GM23248 (cell line): ENCODE data around the gene PRSS33. TPM values are rescaled to one million over a fixed set of nuclear protein-coding genes. Genes with fewer than 3 reads are reported as not detected.

Experiments used
- DNase-seq: peaks from one replicate; pipeline ENCODE4 v3.0.0-alpha.2; 2015
- H2AFZ ChIP-seq: fragments of 200-600 bp; sonication (generic); 2 replicates; pipeline ENCODE4 v1.6.1; 2016; ENCODE audit warnings: antibody characterized with exemption
- H3F3A ChIP-seq: fragments of 200-600 bp; sonication (generic); 2 replicates; pipeline ENCODE4 v1.6.1; 2016; ENCODE audit warnings: mild to moderate bottlenecking, antibody characterized with exemption, mixed run types; ENCODE audit not compliant: insufficient read depth
- H3K27ac ChIP-seq: fragments of 200-600 bp; sonication (generic); 2 replicates; pipeline ENCODE4 v1.5.1; 2016; ENCODE audit warnings: mild to moderate bottlenecking
- H3K27me3 ChIP-seq: fragments of 200-600 bp; sonication (generic); replicated peaks from 2 replicates; pipeline ENCODE4 v1.6.1; 2016; ENCODE audit warnings: mild to moderate bottlenecking; ENCODE audit not compliant: insufficient read depth
- H3K36me3 ChIP-seq: fragments of 200-600 bp; sonication (generic); 2 replicates; pipeline ENCODE4 v1.6.1; 2016; ENCODE audit warnings: low read depth, mild to moderate bottlenecking
- H3K4me1 ChIP-seq: fragments of 200-600 bp; sonication (generic); 2 replicates; pipeline ENCODE4 v1.6.1; 2016; ENCODE audit warnings: mild to moderate bottlenecking; ENCODE audit not compliant: insufficient read depth
- H3K4me2 ChIP-seq: fragments of 200-600 bp; sonication (generic); one replicate; pipeline ENCODE4 v1.6.1; 2016; ENCODE audit warnings: mild to moderate bottlenecking; ENCODE audit not compliant: unreplicated experiment
- H3K4me3 ChIP-seq: fragments of 200-600 bp; sonication (generic); 2 replicates; pipeline ENCODE4 v1.5.1; 2016; ENCODE audit warnings: mild to moderate bottlenecking
- H3K79me2 ChIP-seq: fragments of 200-600 bp; sonication (generic); 2 replicates; pipeline ENCODE4 v1.6.1; 2016; ENCODE audit warnings: mild to moderate bottlenecking; ENCODE audit not compliant: insufficient read depth
- H3K9ac ChIP-seq: fragments of 200-600 bp; sonication (generic); 2 replicates; pipeline ENCODE4 v1.6.1; 2016; ENCODE audit warnings: mild to moderate bottlenecking
- H3K9me2 ChIP-seq: fragments of 200-600 bp; sonication (generic); 2 replicates; pipeline ENCODE4 v1.6.1; 2016; ENCODE audit warnings: mixed run types, mild to moderate bottlenecking, moderate library complexity; ENCODE audit not compliant: insufficient read depth
- H3K9me3 ChIP-seq: fragments of 200-600 bp; sonication (generic); one replicate; pipeline ENCODE4 v1.6.1; 2017; ENCODE audit warnings: low read depth
- H4K20me1 ChIP-seq: fragments of 200-600 bp; sonication (generic); 2 replicates; pipeline ENCODE4 v1.6.0; 2016; ENCODE audit not compliant: insufficient read depth
- EZH2 ChIP-seq: fragments of 200-600 bp; sonication (generic); IDR thresholded peaks from 2 replicates; pipeline ENCODE4 v1.6.1; 2018; ENCODE audit warnings: antibody characterized with exemption, mild to moderate bottlenecking; ENCODE audit not compliant: insufficient read depth, poor library complexity, severe bottlenecking
- EZH2phosphoT487 ChIP-seq: fragments of 200-600 bp; sonication (generic); IDR thresholded peaks from 2 replicates; pipeline ENCODE4 v1.6.1; 2018; ENCODE audit warnings: antibody characterized with exemption, moderate library complexity, mild to moderate bottlenecking, low read depth; ENCODE audit not compliant: insufficient read depth
- WGBS, 2 experiments: methylation state at CpG; one replicate each; pipeline ENCODE4 v1.1.6; 2015 to 2017; ENCODE audit warnings: low lambda C conversion rate in 2 of 2, low coverage in 1 of 2; ENCODE audit errors: missing lambda C conversion rate in 2 of 2; 5-methylcytosine and 5-hydroxymethylcytosine counted together
- in situ Hi-C: fragments of 300-500 bp; cut with MboI; formaldehyde crosslinking; loops from 2 replicates; pipeline ENCODE4 v1.15.0; 2020
- polyA plus RNA-seq: library from polyadenylated mRNA; unstranded; fragments of >200 nt; fragmentation: Nextera tagmentation; extraction: Ambion mirVana; gene quantifications from 2 replicates; pipeline ENCODE4 v1.2.1, GENCODE V29; 2016
- total RNA-seq: library from RNA; depleted of rRNA; stranded (reverse); fragments of >200 nt; shearing (Covaris generic); gene quantifications from 2 replicates; pipeline ENCODE4 v1.2.3, GENCODE V29; 2014

The PRSS33 gene
- total and polyA plus RNA-seq, 2 experiments from 2014 or later: not detected

DNA sequence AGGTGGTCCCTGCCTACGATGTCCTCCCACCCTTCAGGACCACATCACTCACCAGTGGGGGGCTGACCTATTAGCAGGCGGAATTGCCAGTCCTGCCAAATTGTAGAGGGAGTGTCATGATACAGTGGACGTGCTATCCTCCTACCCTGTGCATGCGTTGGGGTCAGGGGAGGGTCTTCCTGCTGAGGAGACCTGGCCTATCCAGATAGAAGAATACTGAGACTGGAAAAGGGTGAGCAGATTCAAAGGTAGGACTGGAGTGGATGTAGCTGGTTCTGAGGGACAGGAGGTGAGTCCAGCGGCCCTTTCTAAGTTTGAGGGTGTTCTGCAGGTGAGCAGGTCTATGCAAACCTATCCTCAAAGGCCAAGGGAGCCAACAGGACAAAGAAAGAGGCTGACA, 18.9 kb upstream of the PRSS33 start:
- no peak for DNase-seq
- TF ChIP-seq EZH2phosphoT487 (no peak), EZH2 (no peak)
- Histone ChIP-seq H3K9me3 (no peaks in the 10 kb centered on the region), H3K4me2 (no peak overlapping the region), H3K4me1 (no peaks in the 10 kb centered on the region), H3K9me2 (no peaks in the 10 kb centered on the region), H3K27ac (no peak overlapping the region), H3K79me2 (no peaks in the 10 kb centered on the region), H2AFZ (no peak overlapping the region), H4K20me1 (no peaks in the 10 kb centered on the region), H3K9ac (no peak overlapping the region), H3K4me3 (no peak overlapping the region), H3K36me3 (no peaks in the 10 kb centered on the region), H3F3A (no peaks in the 10 kb centered on the region), H3K27me3 (peaks cover 42% of the 10 kb centered on the region)
- 37 to 52% methylated on average over 5 of the region's 5 CpGs for WGBS, 2 experiments
- in situ Hi-C loops: no loop called here

DNA sequence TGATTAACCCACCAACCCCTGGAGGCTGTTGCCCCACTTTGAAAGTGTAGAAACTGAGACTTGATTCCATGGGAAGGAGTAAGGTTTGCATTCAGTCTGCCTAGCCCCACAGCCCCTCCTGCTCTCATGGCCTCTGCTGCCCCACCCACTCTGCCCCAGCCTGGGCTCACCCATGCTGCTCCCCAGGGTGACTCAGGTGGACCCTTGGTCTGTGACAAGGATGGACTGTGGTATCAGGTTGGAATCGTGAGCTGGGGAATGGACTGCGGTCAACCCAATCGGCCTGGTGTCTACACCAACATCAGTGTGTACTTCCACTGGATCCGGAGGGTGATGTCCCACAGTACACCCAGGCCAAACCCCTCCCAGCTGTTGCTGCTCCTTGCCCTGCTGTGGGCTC, 17.4 kb upstream of the PRSS33 start:
- no peak overlapping the region for H3K9ac ChIP-seq
- H3F3A ChIP-seq: no peaks in the 10 kb centered on the region
- WGBS, 2 experiments: 65 to 71% methylated on average over 4 of the region's 4 CpGs
- no peaks in the 10 kb centered on the region for H3K9me3 ChIP-seq
- TF ChIP-seq EZH2phosphoT487: no peak
- TF ChIP-seq EZH2: no peak
- H4K20me1 ChIP-seq: no peaks in the 10 kb centered on the region
- no peak for DNase-seq
- no peaks in the 10 kb centered on the region for H3K36me3 ChIP-seq
- no peak overlapping the region for H2AFZ ChIP-seq
- in situ Hi-C loops: no loop called here
- peaks cover 39% of the 10 kb centered on the region for H3K27me3 ChIP-seq
- no peaks in the 10 kb centered on the region for H3K79me2 ChIP-seq
- no peak overlapping the region for H3K4me3 ChIP-seq
- H3K4me1 ChIP-seq: no peaks in the 10 kb centered on the region
- H3K9me2 ChIP-seq: no peaks in the 10 kb centered on the region
- H3K27ac ChIP-seq: no peak overlapping the region
- no peak overlapping the region for H3K4me2 ChIP-seq

DNA sequence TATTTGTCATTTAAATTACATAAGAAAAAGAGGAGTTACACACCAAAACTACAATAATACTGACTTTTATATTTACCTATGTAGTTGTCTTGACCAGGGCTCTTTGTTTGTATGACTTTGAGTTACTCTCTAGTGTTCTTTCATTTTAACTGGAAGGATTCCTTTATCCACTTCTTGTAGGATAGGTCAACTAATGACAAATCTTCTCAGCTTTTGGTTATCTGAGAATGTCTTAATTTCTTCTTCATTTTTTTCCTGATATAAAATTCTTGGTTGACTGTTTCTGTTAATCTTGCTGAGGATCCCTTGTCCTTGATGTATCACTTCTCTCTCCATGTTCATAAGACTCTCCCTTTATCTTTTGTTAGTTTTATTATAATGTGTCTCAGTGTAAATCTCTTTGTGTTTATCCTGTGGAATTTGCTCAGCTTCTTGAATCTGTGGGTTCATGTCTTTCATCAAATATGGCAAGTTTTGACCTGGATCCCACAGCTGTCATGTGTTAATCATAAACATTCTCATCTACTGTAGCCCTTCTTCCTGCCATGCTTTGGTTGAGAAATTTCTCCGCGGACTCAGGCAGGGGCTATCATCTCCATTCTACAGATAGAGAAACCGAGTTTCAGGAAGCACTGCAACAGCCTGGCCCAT, 16.3 kb upstream of the PRSS33 start:
- Histone ChIP-seq H3K9me2 (no peaks in the 10 kb centered on the region), H3F3A (no peaks in the 10 kb centered on the region), H3K36me3 (no peaks in the 10 kb centered on the region), H3K79me2 (no peaks in the 10 kb centered on the region), H3K9ac (no peak overlapping the region), H2AFZ (no peak overlapping the region), H4K20me1 (no peaks in the 10 kb centered on the region), H3K9me3 (no peaks in the 10 kb centered on the region), H3K27me3 (peaks cover 41% of the 10 kb centered on the region), H3K4me2 (no peak overlapping the region), H3K4me3 (no peak overlapping the region), H3K4me1 (no peaks in the 10 kb centered on the region), H3K27ac (no peak overlapping the region)
- in situ Hi-C loops: no loop called here
- TF ChIP-seq EZH2 (no peak), EZH2phosphoT487 (no peak)
- DNase-seq: no peak
- WGBS, 2 experiments: 53 to 56% methylated on average over 3 of the region's 3 CpGs

DNA sequence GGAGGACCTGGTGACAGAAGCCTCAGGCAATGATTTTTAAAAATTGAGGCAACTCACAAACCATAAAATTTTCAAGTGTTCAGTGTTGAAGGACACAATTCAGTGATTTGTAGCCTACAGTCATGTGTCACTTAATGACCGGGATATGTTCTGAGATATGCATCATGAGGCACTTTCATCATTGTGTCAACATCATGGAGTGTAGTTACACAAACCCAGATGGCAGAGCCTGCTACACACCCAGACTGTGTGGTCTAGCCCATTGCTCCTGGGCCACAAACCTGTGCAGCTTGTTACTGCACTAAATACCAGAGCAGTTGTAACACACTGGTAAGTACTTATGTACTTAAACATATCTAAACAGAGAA, 12.5 kb upstream of the PRSS33 start:
- 0 to 14% methylated on average over 1 of the region's 1 CpG for whole genome bisulfite sequencing, 2 experiments
- no peak overlapping the region for H2AFZ ChIP-seq
- H4K20me1 ChIP-seq: no peaks in the 10 kb centered on the region
- no peaks in the 10 kb centered on the region for H3K79me2 ChIP-seq
- in situ Hi-C loops: no loop called here
- no peaks in the 10 kb centered on the region for H3K36me3 ChIP-seq
- H3K27me3 ChIP-seq: peaks cover 33% of the 10 kb centered on the region
- H3K27ac ChIP-seq: no peak overlapping the region
- H3K9me3 ChIP-seq: no peaks in the 10 kb centered on the region
- no peak overlapping the region for H3K4me3 ChIP-seq
- DNase-seq: peak; percentile 30
- no peak overlapping the region for H3K4me2 ChIP-seq
- H3F3A ChIP-seq: no peaks in the 10 kb centered on the region
- no peak overlapping the region for H3K9ac ChIP-seq
- no peak for TF ChIP-seq EZH2phosphoT487
- no peak for TF ChIP-seq EZH2
- no peaks in the 10 kb centered on the region for H3K4me1 ChIP-seq
- no peaks in the 10 kb centered on the region for H3K9me2 ChIP-seq
